Inferior parietal cortex (tissue), 1 donor: Measurements from ENCODE around the gene CFAP43.
"Not testable (repeated sequence)": the region's sequence is repeated elsewhere in the genome, so short reads cannot be mapped to it uniquely, and the experiment has no call there.

Experiments
- DNase-seq: peaks from one replicate; pipeline ENCODE4 v3.0.0-alpha.2; 2016; ENCODE audit errors: extremely low spot score

The CFAP43 gene

GRCh38 chr10:104258209-104258608 lies 26.0 kb upstream of the CFAP43 start:
- DNase-seq = no peak

GRCh38 chr10:104257235-104257634 lies 25.1 kb upstream of the CFAP43 start:
- no peak for DNase-seq

DNA sequence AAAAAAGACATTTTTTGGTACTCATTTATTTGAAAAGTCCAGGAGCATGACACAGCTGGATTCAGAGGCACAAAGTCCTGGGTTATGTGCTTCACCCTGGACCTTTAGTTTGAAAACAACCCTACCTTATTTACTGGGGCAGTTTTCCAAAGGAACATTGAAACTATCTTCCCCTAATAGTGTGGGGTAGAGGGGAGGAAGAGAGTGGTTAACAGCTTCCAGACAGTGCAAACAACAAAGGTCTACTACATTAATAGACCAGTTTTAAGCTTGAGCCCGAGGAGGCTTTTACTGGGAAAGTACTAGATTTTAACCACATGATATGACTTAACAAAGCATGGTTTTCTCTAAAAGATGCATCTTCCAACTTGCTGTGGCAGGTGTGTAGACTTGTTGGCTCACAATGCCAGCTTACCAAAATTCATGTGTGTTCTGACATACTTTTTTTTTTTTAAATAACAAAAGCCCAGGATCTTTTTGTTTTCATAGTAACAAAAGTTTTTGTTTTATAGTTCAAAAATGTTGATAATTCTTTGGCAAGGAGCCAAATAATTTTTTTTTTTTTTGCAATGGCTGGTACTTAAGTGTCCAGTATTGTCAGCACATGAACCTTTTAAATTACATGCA lies 24.3 kb upstream of the CFAP43 start:
- DNase-seq = no peak

GRCh38 chr10:104255311-104255981 lies 23.3 kb upstream of the CFAP43 start:
- DNase-seq = peak; percentile 67

GRCh38 chr10:104254493-104255310 lies 22.5 kb upstream of the CFAP43 start, which contains the start of gene GSTO1:
TSS of gene GSTO1 (plus strand) at chr10:104254892. CDS start at chr10:104254929, 37 bp downstream.
- DNase-seq = peak; percentile 58

DNA sequence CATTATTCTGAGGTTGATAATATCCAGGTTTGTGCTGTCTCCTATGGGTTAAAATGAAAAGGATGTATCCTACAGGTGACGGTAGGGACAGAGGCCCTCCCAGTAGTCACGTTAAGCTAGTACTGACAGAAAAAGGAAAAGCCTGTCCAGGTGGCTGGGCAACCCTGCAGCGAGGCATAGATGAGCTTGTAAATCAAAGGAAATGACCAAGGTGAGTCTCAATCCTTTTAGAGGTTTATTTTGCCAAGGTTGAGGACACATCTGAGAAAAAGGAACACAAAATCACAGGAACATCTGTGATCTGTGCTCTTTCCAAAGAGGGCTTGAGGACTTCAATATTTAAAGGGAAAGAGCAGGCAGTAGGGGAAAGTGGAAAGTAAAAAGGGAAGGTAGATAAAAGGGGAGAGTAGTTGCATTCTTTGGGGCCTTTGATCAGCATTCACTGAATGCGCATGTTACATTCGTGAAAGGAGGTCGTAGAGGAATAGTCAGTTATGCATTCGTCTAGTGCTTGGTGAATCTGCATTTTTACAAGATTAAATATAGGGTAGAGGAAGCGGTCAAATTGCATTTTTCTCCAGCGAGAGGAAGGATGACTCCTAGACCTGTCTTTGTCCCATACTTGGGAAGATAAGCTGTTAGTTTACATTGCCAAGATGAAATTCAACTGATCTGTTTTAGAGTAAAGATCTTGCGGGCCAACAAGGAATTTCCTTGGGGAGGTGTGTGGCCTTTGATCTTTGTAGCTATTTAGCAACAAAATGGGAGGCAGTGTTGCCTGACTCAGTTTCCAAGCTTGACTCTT lies 21.6 kb upstream of the CFAP43 start:
- DNase-seq = no peak

- DNase-seq = no peak
These were observed 20.9 kb upstream of the CFAP43 start for GRCh38 chr10:104253106-104253505.

GRCh38 chr10:104252368-104252767 lies 20.2 kb upstream of the CFAP43 start:
- no peak for DNase-seq

DNA sequence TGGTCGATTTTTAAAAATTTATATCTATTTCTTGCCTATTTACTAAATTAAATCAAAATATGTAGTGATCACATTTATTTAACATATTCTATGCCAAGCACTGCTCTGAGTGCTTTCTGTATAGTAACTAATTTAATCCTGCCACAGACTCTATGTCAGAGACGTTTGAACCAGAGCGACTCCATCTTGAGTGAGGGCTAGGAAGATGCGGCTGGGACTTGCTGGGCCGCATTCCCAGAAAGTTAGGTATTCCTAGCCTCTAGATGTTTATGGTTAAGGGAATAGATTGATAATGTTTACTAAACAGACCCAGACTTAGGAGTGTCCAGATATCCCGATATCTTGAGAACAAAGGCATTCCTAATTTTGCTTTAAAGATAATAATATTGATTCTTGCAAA lies 19.3 kb upstream of the CFAP43 start:
- DNase-seq = no peak

DNA sequence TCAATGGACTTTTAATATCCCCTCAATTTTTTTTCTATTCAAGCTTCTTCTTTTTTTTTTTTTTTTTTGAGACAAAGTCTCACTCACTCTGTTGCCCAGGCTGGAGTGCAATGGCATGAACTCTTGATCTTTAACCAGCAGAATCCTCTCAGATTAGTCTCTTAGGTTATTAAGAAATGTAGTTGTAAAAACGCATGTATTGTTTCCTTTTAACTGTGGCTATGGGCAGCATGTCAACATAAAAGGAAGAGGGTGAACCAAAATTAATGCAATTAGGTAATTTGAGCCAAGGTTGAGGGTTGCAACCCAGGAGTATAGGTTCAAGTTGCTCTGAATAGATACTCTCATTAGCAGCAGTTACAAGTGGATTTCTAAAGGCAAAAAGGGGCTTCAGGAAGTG lies 18.2 kb upstream of the CFAP43 start:
- no peak for DNase-seq

DNA sequence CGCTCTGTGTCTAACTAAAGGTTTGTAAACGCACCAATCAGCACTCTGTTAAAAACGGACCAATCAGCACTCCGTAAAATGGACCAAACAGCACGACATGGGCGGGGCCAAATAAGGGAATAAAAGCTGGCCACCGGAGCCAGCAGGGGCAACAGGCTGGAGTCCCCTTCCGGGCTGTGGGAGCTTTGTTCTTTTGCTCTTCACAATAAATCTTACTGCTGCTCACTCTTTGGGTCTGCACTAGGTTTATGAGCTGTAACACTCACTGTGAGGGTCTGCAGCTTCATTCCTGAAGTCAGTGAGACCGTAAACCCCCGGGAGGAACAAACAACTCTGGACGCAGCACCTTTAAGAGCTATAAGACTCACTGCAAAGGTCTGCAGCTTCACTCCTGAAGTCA lies 16.8 kb upstream of the CFAP43 start:
- not testable (repeated sequence) for DNase-seq

GRCh38 chr10:104247513-104248146 lies 15.5 kb upstream of the CFAP43 start:
- no peak for DNase-seq

- no peak for DNase-seq
These were observed 14.8 kb upstream of the CFAP43 start for GRCh38 chr10:104246976-104247375.

GRCh38 chr10:104245066-104245632 lies 13.0 kb upstream of the CFAP43 start:
- no peak for DNase-seq

DNA sequence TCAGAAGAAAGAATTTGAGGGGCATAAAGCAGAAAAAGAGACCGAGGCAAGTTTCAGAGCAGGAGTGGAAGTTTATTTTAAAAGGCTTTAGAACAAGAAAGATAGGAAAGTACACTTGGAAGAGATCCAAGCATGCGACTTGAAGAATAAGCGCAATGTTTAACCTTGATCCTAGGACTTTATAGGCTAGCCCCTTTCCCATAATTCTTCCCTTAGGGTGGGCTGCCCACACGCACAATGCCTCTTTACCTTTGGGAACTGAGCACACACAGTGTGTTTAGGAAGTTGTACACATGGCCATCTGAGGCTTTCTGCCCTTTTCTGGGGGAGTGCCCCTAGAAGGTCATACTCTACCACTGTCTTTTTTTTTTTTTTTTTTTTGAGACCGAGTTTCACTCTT lies 11.3 kb upstream of the CFAP43 start:
- DNase-seq = no peak

GRCh38 chr10:104243009-104243408 lies 10.8 kb upstream of the CFAP43 start:
- DNase-seq = peak; percentile 46

GRCh38 chr10:104242545-104242944 lies 10.4 kb upstream of the CFAP43 start:
- DNase-seq = peak; percentile 53

DNA sequence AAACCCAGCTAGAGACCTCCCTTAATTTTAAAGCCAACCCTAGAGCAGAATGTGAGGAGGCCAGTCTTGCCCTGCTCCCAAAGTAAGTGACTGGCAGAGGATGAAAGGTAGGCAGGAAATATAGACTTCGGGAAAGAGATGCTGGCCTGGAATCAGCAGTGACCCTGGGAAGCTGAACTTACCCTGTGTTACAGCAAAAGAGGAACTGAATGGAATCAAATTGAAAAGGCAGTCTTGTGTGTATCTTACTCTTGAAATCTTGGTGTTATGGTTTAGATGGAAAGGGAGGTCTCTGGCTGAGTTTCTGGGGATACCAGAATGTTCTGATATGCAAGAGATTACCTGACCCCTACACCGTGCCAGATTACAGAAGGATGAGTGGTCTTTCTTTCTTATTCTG lies 7.9 kb upstream of the CFAP43 start:
- DNase-seq = no peak

DNA sequence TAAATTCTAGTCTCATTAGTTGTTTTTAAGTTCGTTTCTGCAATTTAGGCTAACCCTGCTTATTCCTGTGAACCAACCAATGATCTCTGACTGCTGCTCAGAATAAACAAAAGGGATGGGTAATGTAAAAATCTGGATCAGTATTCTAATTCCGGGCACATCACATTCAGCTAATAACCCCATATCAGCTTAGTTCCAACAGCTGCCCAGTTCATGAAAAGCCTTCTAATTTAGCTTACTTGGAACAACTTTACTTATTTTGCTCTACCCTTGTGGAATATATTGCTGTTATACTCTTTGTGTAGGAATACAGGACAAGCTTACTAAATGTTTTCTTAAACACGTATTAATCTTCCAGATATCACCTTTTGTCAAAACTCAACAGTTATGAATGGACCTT lies 3.6 kb upstream of the CFAP43 start:
- DNase-seq = no peak

- no peak for DNase-seq
These were observed 2.8 kb upstream of the CFAP43 start for GRCh38 chr10:104234934-104235333.

- no peak for DNase-seq
These were observed 1.7 kb upstream of the CFAP43 start for GRCh38 chr10:104233817-104234216.
